Glutamatergic neuron (in vitro differentiated cells): ENCODE measurements around the gene CBLC. TPM values are rescaled to one million over a fixed set of nuclear protein-coding genes. Genes with fewer than 3 reads are reported as not detected.

Source experiments
- DNase-seq: peaks from one replicate; pipeline ENCODE4 v3.0.0; 2022
- H3K27ac Mint-ChIP-seq: one replicate; pipeline ENCODE4 v1.8.0; 2020; ENCODE audit warnings: mild to moderate bottlenecking, mixed read lengths, inconsistent platforms; ENCODE audit not compliant: unreplicated experiment
- H3K27me3 Mint-ChIP-seq: one replicate; pipeline ENCODE4 v1.8.0; 2020; ENCODE audit warnings: mild to moderate bottlenecking, moderate library complexity, mixed read lengths, inconsistent platforms; ENCODE audit not compliant: unreplicated experiment
- H3K36me3 Mint-ChIP-seq: one replicate; pipeline ENCODE4 v1.8.0; 2020; ENCODE audit warnings: mild to moderate bottlenecking, mixed read lengths, inconsistent platforms; ENCODE audit not compliant: unreplicated experiment
- H3K4me1 Mint-ChIP-seq: one replicate; pipeline ENCODE4 v1.8.0; 2020; ENCODE audit warnings: mild to moderate bottlenecking, low read depth, mixed read lengths, inconsistent platforms; ENCODE audit not compliant: unreplicated experiment
- H3K4me3 Mint-ChIP-seq: one replicate; pipeline ENCODE4 v1.8.0; 2020; ENCODE audit warnings: mild to moderate bottlenecking, mixed read lengths, inconsistent platforms; ENCODE audit not compliant: unreplicated experiment
- H3K9me3 Mint-ChIP-seq: one replicate; pipeline ENCODE4 v1.8.0; 2020; ENCODE audit warnings: mild to moderate bottlenecking, moderate library complexity, mixed read lengths, inconsistent platforms; ENCODE audit not compliant: unreplicated experiment
- total RNA-seq: library from RNA; stranded (reverse); fragmentation: NEBNext Ultra II Directional; extraction: Animal tissue kit (Norgen Biotek cat#: 25700); gene quantifications from one replicate; pipeline ENCODE4 v1.2.1, GENCODE V29; 2021; ENCODE audit not compliant: unreplicated experiment
- TF ChIP-seq, protein P1 (sequence below): fragments of 200-600 bp; sonication (generic); IDR thresholded peaks from one replicate; pipeline ENCODE4 v1.5.0; 2021; ENCODE audit not compliant: partially characterized antibody, unreplicated experiment

The CBLC gene
- total RNA-seq, 1 donor from 2014 or later, result not detected

- Mint-ChIP-seq H3K36me3 (peaks cover 5% of the 10 kb centered on the region), H3K27ac (no peak overlapping the region), H3K4me1 (peaks cover 22% of the 10 kb centered on the region), H3K27me3 (peaks cover 18% of the 10 kb centered on the region), H3K9me3 (peaks cover 9% of the 10 kb centered on the region), H3K4me3 (no peak overlapping the region)
- no peak for DNase-seq
- TF ChIP-seq, protein P1, sequence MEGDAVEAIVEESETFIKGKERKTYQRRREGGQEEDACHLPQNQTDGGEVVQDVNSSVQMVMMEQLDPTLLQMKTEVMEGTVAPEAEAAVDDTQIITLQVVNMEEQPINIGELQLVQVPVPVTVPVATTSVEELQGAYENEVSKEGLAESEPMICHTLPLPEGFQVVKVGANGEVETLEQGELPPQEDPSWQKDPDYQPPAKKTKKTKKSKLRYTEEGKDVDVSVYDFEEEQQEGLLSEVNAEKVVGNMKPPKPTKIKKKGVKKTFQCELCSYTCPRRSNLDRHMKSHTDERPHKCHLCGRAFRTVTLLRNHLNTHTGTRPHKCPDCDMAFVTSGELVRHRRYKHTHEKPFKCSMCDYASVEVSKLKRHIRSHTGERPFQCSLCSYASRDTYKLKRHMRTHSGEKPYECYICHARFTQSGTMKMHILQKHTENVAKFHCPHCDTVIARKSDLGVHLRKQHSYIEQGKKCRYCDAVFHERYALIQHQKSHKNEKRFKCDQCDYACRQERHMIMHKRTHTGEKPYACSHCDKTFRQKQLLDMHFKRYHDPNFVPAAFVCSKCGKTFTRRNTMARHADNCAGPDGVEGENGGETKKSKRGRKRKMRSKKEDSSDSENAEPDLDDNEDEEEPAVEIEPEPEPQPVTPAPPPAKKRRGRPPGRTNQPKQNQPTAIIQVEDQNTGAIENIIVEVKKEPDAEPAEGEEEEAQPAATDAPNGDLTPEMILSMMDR, result no peak
Measured at GRCh38 chr19:44812142-44812718, 34.5 kb downstream of the CBLC start.

DNA sequence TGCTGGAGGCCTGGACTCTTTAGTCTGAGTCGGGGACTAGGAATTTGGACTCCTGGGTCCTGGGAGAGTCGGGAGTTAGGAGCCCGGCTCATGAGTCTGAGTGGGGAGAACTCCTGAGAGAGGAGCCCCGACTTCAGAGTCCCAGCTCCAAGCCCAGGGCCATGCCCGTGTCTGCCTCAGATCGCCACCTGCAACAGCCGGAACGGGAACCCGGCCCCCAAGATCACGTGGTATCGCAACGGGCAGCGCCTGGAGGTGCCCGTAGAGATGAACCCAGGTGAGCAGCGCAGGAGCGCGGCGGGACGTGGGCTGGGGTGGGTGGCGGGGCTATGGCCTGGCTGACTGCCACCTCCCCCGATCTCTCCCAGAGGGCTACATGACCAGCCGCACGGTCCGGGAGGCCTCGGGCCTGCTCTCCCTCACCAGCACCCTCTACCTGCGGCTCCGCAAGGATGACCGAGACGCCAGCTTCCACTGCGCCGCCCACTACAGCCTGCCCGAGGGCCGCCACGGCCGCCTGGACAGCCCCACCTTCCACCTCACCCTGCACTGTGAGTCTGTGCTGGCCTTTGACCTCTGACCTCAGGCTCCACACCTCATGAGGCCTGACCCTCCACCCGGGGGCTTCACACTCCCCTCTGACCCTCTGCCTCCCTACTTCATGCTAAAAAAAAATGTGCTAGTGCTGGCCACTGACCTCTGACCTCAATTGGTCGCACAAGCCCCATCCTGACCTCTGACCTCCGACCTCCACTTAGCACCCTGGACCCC is 35.6 kb downstream of the CBLC start:
- peak overlapping the region; percentile 37 for H3K4me3 Mint-ChIP-seq

DNA sequence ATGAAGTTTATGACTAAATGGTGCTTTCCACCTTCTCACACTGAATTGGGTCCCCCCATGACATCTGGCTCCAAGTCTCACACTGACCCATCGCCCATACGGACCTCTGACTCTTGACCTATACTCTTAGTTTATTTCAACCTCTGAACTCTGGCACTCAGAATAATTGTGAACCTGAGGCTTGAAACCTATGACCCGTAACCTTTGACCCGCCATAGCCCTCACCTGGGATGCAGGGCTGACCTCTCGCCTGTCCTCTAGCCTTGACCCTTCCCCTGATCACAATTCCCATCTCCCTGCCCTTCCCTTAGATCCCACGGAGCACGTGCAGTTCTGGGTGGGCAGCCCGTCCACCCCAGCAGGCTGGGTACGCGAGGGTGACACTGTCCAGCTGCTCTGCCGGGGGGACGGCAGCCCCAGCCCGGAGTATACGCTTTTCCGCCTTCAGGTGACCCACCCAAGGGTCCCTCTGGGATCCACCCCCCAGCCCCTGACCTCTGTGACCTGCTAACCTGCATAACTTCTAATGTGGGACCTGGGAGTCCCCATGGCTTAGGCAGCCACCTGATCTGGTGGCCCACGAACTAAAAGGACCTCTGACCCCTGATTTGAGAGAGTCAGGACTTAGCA is 36.3 kb downstream of the CBLC start:
- no peak for DNase-seq

More for the DNA sequence above, 35.6 kb downstream of the CBLC start:
- H3K4me1 Mint-ChIP-seq, result peaks cover 24% of the 10 kb centered on the region
- H3K9me3 Mint-ChIP-seq, result peaks cover 9% of the 10 kb centered on the region
- no peak for DNase-seq
- H3K27me3 Mint-ChIP-seq, result peaks cover 19% of the 10 kb centered on the region
- TF ChIP-seq, protein P1, result no peak
- H3K36me3 Mint-ChIP-seq, result peaks cover 5% of the 10 kb centered on the region
- H3K27ac Mint-ChIP-seq, result no peak overlapping the region

DNA sequence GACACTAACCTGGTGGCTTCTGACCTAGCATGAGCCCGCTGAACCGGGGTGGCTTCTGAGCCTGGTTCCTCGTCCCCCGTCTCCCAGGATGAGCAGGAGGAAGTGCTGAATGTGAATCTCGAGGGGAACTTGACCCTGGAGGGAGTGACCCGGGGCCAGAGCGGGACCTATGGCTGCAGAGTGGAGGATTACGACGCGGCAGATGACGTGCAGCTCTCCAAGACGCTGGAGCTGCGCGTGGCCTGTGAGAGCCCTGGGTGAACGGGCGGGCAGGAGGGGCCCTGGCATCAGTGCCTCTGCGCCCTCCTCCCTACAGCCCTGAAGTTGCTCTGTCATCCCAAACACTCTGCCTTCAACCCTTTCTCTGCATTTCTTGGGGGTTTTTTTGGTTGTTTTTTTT is 36.8 kb downstream of the CBLC start:
- TF ChIP-seq, protein P1, result no peak
- Mint-ChIP-seq H3K9me3 (peaks cover 9% of the 10 kb centered on the region), H3K4me1 (peaks cover 24% of the 10 kb centered on the region), H3K27ac (no peak overlapping the region), H3K27me3 (peaks cover 20% of the 10 kb centered on the region), H3K4me3 (no peak overlapping the region), H3K36me3 (peaks cover 5% of the 10 kb centered on the region)
- DNase-seq, result no peak

More for the DNA sequence above, 36.3 kb downstream of the CBLC start:
- H3K27ac Mint-ChIP-seq, result no peak overlapping the region
- TF ChIP-seq, protein P1, result no peak
- peaks cover 9% of the 10 kb centered on the region for H3K9me3 Mint-ChIP-seq
- peaks cover 20% of the 10 kb centered on the region for H3K27me3 Mint-ChIP-seq
- H3K4me1 Mint-ChIP-seq, result peaks cover 24% of the 10 kb centered on the region
- H3K4me3 Mint-ChIP-seq, result peak overlapping the region; percentile 37
- H3K36me3 Mint-ChIP-seq, result peaks cover 5% of the 10 kb centered on the region
